Heart right ventricle (tissue), 16 donors: Measurements from ENCODE around the gene LMO1. TPM values are rescaled to one million over a fixed set of nuclear protein-coding genes. Genes with fewer than 3 reads are reported as not detected.

Experiments used
- ATAC-seq, 8 donors: fragments of 200-7000 bp; cut with Tn5 transposase; one replicate each; pipeline ENCODE4 v1.9.1; 2020; ENCODE audit warnings: mild to moderate bottlenecking in 8 of 8, moderate library complexity in 8 of 8, moderate number of reproducible peaks in 1 of 8
- DNase-seq, 2 donors: peaks; one replicate each; pipeline ENCODE4 v3.0.0-alpha.2; 2020
- H3K27ac ChIP-seq, 10 donors: fragments of 200-600 bp; sonication (generic) in 2 of 10; one replicate each; pipeline versions ENCODE4 v1.5.0 to v1.8.0; 2020 to 2022; ENCODE audit warnings: mild to moderate bottlenecking in 3 of 10
- H3K27me3 ChIP-seq, 7 donors: fragments of 200-600 bp; one replicate each; pipeline ENCODE4 v1.8.0; 2021 to 2022; ENCODE audit warnings: mild to moderate bottlenecking in 2 of 7
- H3K36me3 ChIP-seq, 9 donors: fragments of 200-600 bp; sonication (generic) in 1 of 9; one replicate each; pipeline versions ENCODE4 v1.5.0 to v1.8.0; 2020 to 2022; ENCODE audit warnings: mild to moderate bottlenecking in 2 of 9
- H3K4me1 ChIP-seq, 9 donors: fragments of 200-600 bp; sonication (generic) in 1 of 9; one replicate each; pipeline versions ENCODE4 v1.5.0 to v1.8.0; 2020 to 2022; ENCODE audit warnings: mild to moderate bottlenecking in 4 of 9
- H3K4me3 ChIP-seq, 10 donors: fragments of 200-600 bp; sonication (generic) in 2 of 10; one replicate each; pipeline versions ENCODE4 v1.5.0 to v1.8.0; 2020 to 2022; ENCODE audit warnings: mild to moderate bottlenecking in 7 of 10, moderate library complexity in 2 of 10
- H3K9me3 ChIP-seq, 11 donors: fragments of 200-600 bp in 10 of 11; sonication (generic) in 2 of 11; one replicate each; pipeline versions ENCODE4 v1.5.0 to v1.8.0; 2013 to 2022; ENCODE audit warnings: mild to moderate bottlenecking in 2 of 11, control low read depth in 1 of 11, moderate library complexity in 1 of 11
- CTCF ChIP-seq, 9 donors: fragments of 200-600 bp; sonication (generic) in 2 of 9; IDR thresholded peaks; one replicate each; pipeline versions ENCODE4 v1.5.0 to v1.8.0; 2021 to 2022; ENCODE audit warnings: antibody characterized with exemption in 9 of 9, mild to moderate bottlenecking in 5 of 9, moderate library complexity in 1 of 9
- WGBS, 2 donors: extraction: QIAGEN DNeasy Blood & Tissue Kit; methylation state at CpG; one replicate each; pipeline ENCODE4 v1.1.7; 2013; ENCODE audit warnings: inconsistent platforms in 1 of 2; 5-methylcytosine and 5-hydroxymethylcytosine counted together
- intact Hi-C, 10 donors: fragments of 100-400 bp; cut with DNase I; formaldehyde crosslinking; loops; one replicate each; pipeline versions ENCODE4 v1.11.1 to v1.14.2; 2022
- polyA plus RNA-seq, 2 donors: library from polyadenylated mRNA; stranded (reverse); fragments of 200-250 nt; gene quantifications; one replicate each; pipeline ENCODE4 v1.2.3, GENCODE V29; 2013
- total RNA-seq, 10 donors: library from RNA; stranded (reverse); fragmentation: NEBNext Ultra II Directional in 3 of 10; extraction: Animal tissue kit (Norgen Biotek cat#: 25700) in 3 of 10; gene quantifications; one replicate each; pipeline versions ENCODE4 v1.2.1 to v1.2.4, GENCODE V29; 2021 to 2023
- donor health status: Arrhythmogenic right ventricular cardiomyopathy.
- donor health status: ischemic (EF 13 %, LVEDD 7.1; RV severe dilation, severe dysfunction).
- donor health status: healthy with polysubstance abuse.
- donor health status: DM: no; HTN: yes; CAD: no.
- donor health status: DM: no; HTN: no; CAD: no.
- donor health status: ischemic (EF 25% LVEDD 6.9; RV normal size, moderate dysfunction).
- donor health status: ischemic (EF 25% LVEDD 5.7; RV mildly dilated, moderate dysfunction).
- donor health status: healthy.
- donor health status: DM: yes; HTN: yes; CAD: no.
- donor health status: Ischemic cardiomyopathy.
- donor health status: ischemic (EF 35%, LVEDD 5.7; RV mildly dilated, moderate dysfunction).
- donor health status: nonischemic (EF 11% LVEDD 7.7; RV severe dilation, severe dysfunction).
- donor health status: DM: yes; HTN: yes; CAD: no.
- donor health status: PGD.
- donor health status: ischemic (EF 29% LVEDD 5.4; RV normal size, mild dysfunction).
- donor health status: nonischemic (EF 23%, LVEDD 6.1; RV moderate dilation, normal function).

Gene LMO1
- total and polyA plus RNA-seq, 12 donors, result 0.55 to 6.6 (median 2.4) TPM

GRCh38 chr11:8260202-8260966 lies 3.3 kb downstream of the LMO1 start:
- no peak overlapping the region for H3K4me3 ChIP-seq
- 88 to 90% methylated on average over 20 of the region's 20 CpGs for WGBS, 2 donors
- H3K36me3 ChIP-seq, result no peaks in the 10 kb centered on the region
- H3K4me1 ChIP-seq, result peaks cover 4 to 40% (median 18%) of the 10 kb centered on the region in 9 donors
- H3K27ac ChIP-seq, result no peak overlapping the region
- H3K9me3 ChIP-seq, result no peaks in the 10 kb centered on the region
- TF ChIP-seq CTCF (IDR thresholded peaks at IDR 0.05), result no peak
- peaks cover 0 to 51% (median 36%) of the 10 kb centered on the region in 7 donors for H3K27me3 ChIP-seq
- ATAC-seq (no peak), DNase-seq (no peak)
- intact Hi-C loops, result loop anchor here in 3 of 10 donors (2.0 to 5.0 kb wide), 2 partner anchors 28 to 33 kb away; no protein-coding TSS in a partner anchor

GRCh38 chr11:8259306-8259959 lies 4.2 kb downstream of the LMO1 start:
- DNase-seq (no peak), ATAC-seq (no peak)
- no peak overlapping the region for H3K4me3 ChIP-seq
- H3K27me3 ChIP-seq, result peaks cover 0 to 41% (median 26%) of the 10 kb centered on the region in 7 donors
- no peak for TF ChIP-seq CTCF (IDR thresholded peaks at IDR 0.05)
- H3K27ac ChIP-seq, result peak overlapping the region in 2 of 10 donors; percentile 44 to 89
- peaks cover 4 to 40% (median 18%) of the 10 kb centered on the region in 9 donors for H3K4me1 ChIP-seq
- no peaks in the 10 kb centered on the region for H3K36me3 ChIP-seq
- 84 to 92% methylated on average over 11 of the region's 11 CpGs for WGBS, 2 donors
- intact Hi-C loops, result no loop called here
- no peaks in the 10 kb centered on the region for H3K9me3 ChIP-seq

GRCh38 chr11:8258784-8259183 lies 4.9 kb downstream of the LMO1 start:
- Histone ChIP-seq H3K36me3 (no peaks in the 10 kb centered on the region), H3K4me1 (peaks cover 4 to 37% (median 15%) of the 10 kb centered on the region in 9 donors), H3K27ac (peak overlapping the region in 5 of 10 donors; percentile 16 to 89 (median 44)), H3K9me3 (no peaks in the 10 kb centered on the region), H3K27me3 (peaks cover 0 to 36% (median 20%) of the 10 kb centered on the region in 7 donors), H3K4me3 (no peak overlapping the region)
- intact Hi-C loops, result no loop called here
- no peak for TF ChIP-seq CTCF (IDR thresholded peaks at IDR 0.05)
- DNase-seq, result no peak
- peak in 6 of 8 donors; percentile 16 to 64 (median 49) for ATAC-seq
- 72 to 78% methylated on average over 9 of the region's 9 CpGs for WGBS, 2 donors

- ATAC-seq (peak; percentile 41 to 88 (median 72)), DNase-seq (peak in 1 of 2 donors; percentile 51)
- intact Hi-C loops, result no loop called here
- Histone ChIP-seq H3K27ac (peak overlapping the region in 5 of 10 donors; percentile 16 to 89 (median 44)), H3K36me3 (no peaks in the 10 kb centered on the region), H3K4me1 (peaks cover 1 to 32% (median 10%) of the 10 kb centered on the region in 9 donors), H3K9me3 (no peaks in the 10 kb centered on the region), H3K4me3 (no peak overlapping the region), H3K27me3 (peaks cover 0 to 33% (median 20%) of the 10 kb centered on the region in 7 donors)
- no peak for TF ChIP-seq CTCF (IDR thresholded peaks at IDR 0.05)
- 61 to 66% methylated on average over 5 of the region's 5 CpGs for WGBS, 2 donors
Measured at GRCh38 chr11:8258289-8258688, 5.4 kb downstream of the LMO1 start.
